Fibroblast of lung (primary cell): ENCODE measurements around the gene GRIK5. TPM values are rescaled to one million over a fixed set of nuclear protein-coding genes. Genes with fewer than 3 reads are reported as not detected.

Experiments used
- DNase-seq, 2 donors: peaks; one replicate each; pipeline versions ENCODE4 v3.0.0 to v3.0.0-alpha.2; 2010; ENCODE audit warnings: low read depth in 2 of 2
- H2AFZ ChIP-seq: 2 replicates; pipeline ENCODE4 v1.5.1; 2012; ENCODE audit warnings: low read length, control low read depth, inconsistent platforms
- H3K27ac ChIP-seq: 2 replicates; pipeline ENCODE4 v1.5.1; 2011; ENCODE audit warnings: low read length, control low read depth; ENCODE audit not compliant: insufficient read depth
- H3K27me3 ChIP-seq: 2 replicates; pipeline ENCODE4 v1.5.1; 2011; ENCODE audit warnings: mild to moderate bottlenecking, low read length; ENCODE audit not compliant: control insufficient read depth, insufficient read depth
- H3K36me3 ChIP-seq: 2 replicates; pipeline ENCODE4 v1.5.1; 2011; ENCODE audit warnings: low read length; ENCODE audit not compliant: control insufficient read depth, insufficient read depth
- H3K4me1 ChIP-seq: 2 replicates; pipeline ENCODE4 v1.5.1; 2011; ENCODE audit warnings: low read length; ENCODE audit not compliant: control insufficient read depth, insufficient read depth; ENCODE audit errors: extremely low read depth
- H3K4me2 ChIP-seq: 2 replicates; pipeline ENCODE4 v1.5.1; 2011; ENCODE audit warnings: low read length, control low read depth; ENCODE audit not compliant: insufficient read depth; ENCODE audit errors: extremely low read depth
- H3K4me3 ChIP-seq, 4 experiments: fragments of 200-600 bp in 1 of 4; sonication (generic) in 1 of 4; replicated peaks in 1 of 4; 2 replicates each; pipeline ENCODE4 v1.5.1; 2011 to 2016; ENCODE audit warnings: low read length in 4 of 4, low read depth in 3 of 4, mild to moderate bottlenecking in 3 of 4, control low read depth in 2 of 4, inconsistent platforms in 1 of 4, mixed read lengths in 1 of 4; ENCODE audit not compliant: insufficient read depth in 1 of 4; ENCODE audit errors: control extremely low read depth in 1 of 4
- H3K79me2 ChIP-seq: 2 replicates; pipeline ENCODE4 v1.5.1; 2012; ENCODE audit warnings: mild to moderate bottlenecking, low read length, inconsistent platforms; ENCODE audit not compliant: control insufficient read depth, insufficient read depth
- H3K9ac ChIP-seq: 2 replicates; pipeline ENCODE4 v1.5.1; 2011; ENCODE audit warnings: mild to moderate bottlenecking, low read length, control low read depth; ENCODE audit not compliant: insufficient read depth
- H3K9me3 ChIP-seq: 2 replicates; pipeline ENCODE4 v1.5.1; 2012; ENCODE audit warnings: low read depth, low read length; ENCODE audit not compliant: control insufficient read depth, insufficient read depth
- H4K20me1 ChIP-seq: 2 replicates; pipeline ENCODE4 v1.5.1; 2011; ENCODE audit warnings: low read length; ENCODE audit not compliant: control insufficient read depth, insufficient read depth; ENCODE audit errors: extremely low read depth
- CTCF ChIP-seq, 2 donors: IDR thresholded peaks in 1 of 2; conservative IDR thresholded peaks in 1 of 2; 1 replicate in 1 of 2; 2 replicates in 1 of 2; pipeline ENCODE4 v1.5.1; 2011 to 2012; ENCODE audit warnings: low read length in 2 of 2, control low read depth in 1 of 2, inconsistent platforms in 1 of 2, low read depth in 1 of 2, mild to moderate bottlenecking in 1 of 2
- EZH2 ChIP-seq: IDR thresholded peaks from 2 replicates; pipeline ENCODE4 v1.5.1; 2012; ENCODE audit warnings: low read length, control low read depth, mild to moderate bottlenecking; ENCODE audit errors: missing control alignments
- polyA plus RNA-seq, 2 donors: library from polyadenylated mRNA; depleted of rRNA in 1 of 2; stranded (reverse) in 1 of 2; unstranded in 1 of 2; fragments of >200 nt; gene quantifications; 2 replicates each; pipeline ENCODE4 v1.2.1, GENCODE V29; 2011 to 2012; ENCODE audit warnings: missing spikeins in 1 of 2
- total RNA-seq: library from RNA; depleted of rRNA; stranded (reverse); fragments of >200 nt; gene quantifications from 2 replicates; pipeline ENCODE4 v1.2.1, GENCODE V29; 2014

GRIK5 gene
- total and polyA plus RNA-seq, 2 donors (not counting 1 experiment from before 2014, with no cell fraction given) = 0.03 to 3.5 TPM

- Histone ChIP-seq H3K9me3 (no peaks in the 10 kb centered on the region), H3K9ac (no peak overlapping the region), H3K4me2 (no peak overlapping the region), H3K27ac (peak overlapping the region; percentile 53), H3K79me2 (no peaks in the 10 kb centered on the region), H2AFZ (no peak overlapping the region), H3K4me1 (peaks cover 35% of the 10 kb centered on the region), H3K4me3 (no peak overlapping the region), H3K27me3 (no peaks in the 10 kb centered on the region), H3K36me3 (no peaks in the 10 kb centered on the region), H4K20me1 (no peaks in the 10 kb centered on the region)
- DNase-seq = no peak
- TF ChIP-seq EZH2 (no peak), CTCF (conservative IDR thresholded peaks at IDR 0.05 in 1 of 2, IDR thresholded peaks at IDR 0.05 in 1 of 2; ENCODE audit: low read depth in 1 of 2, low read length in 2 of 2) (no peak)
These were observed 40.7 kb upstream of the GRIK5 start for GRCh38 chr19:42110658-42111057.

GRCh38 chr19:42109896-42110295 lies 39.9 kb upstream of the GRIK5 start:
- no peak for DNase-seq
- Histone ChIP-seq H3K4me1 (peaks cover 33% of the 10 kb centered on the region), H2AFZ (no peak overlapping the region), H3K4me2 (no peak overlapping the region), H3K36me3 (no peaks in the 10 kb centered on the region), H4K20me1 (no peaks in the 10 kb centered on the region), H3K79me2 (no peaks in the 10 kb centered on the region), H3K27ac (no peak overlapping the region), H3K4me3 (no peak overlapping the region), H3K27me3 (no peaks in the 10 kb centered on the region), H3K9ac (no peak overlapping the region), H3K9me3 (no peaks in the 10 kb centered on the region)
- no peak for TF ChIP-seq CTCF (conservative IDR thresholded peaks at IDR 0.05 in 1 of 2, IDR thresholded peaks at IDR 0.05 in 1 of 2; ENCODE audit: low read depth in 1 of 2, low read length in 2 of 2)
- no peak for TF ChIP-seq EZH2

- Histone ChIP-seq H3K27ac (no peak overlapping the region), H2AFZ (no peak overlapping the region), H3K79me2 (no peaks in the 10 kb centered on the region), H3K9ac (no peak overlapping the region), H3K36me3 (no peaks in the 10 kb centered on the region), H3K9me3 (no peaks in the 10 kb centered on the region), H3K27me3 (no peaks in the 10 kb centered on the region), H4K20me1 (no peaks in the 10 kb centered on the region), H3K4me2 (no peak overlapping the region), H3K4me1 (peaks cover 23% of the 10 kb centered on the region), H3K4me3 (no peak overlapping the region)
- peak; percentile 79 to 90 for DNase-seq
- TF ChIP-seq CTCF (conservative IDR thresholded peaks at IDR 0.05 in 1 of 2, IDR thresholded peaks at IDR 0.05 in 1 of 2; ENCODE audit: low read depth in 1 of 2, low read length in 2 of 2) = peak; percentile 100
- TF ChIP-seq EZH2 = no peak
These were observed 38.8 kb upstream of the GRIK5 start for GRCh38 chr19:42108527-42109389.
